ENCODE measurements around the gene SLC12A4. TPM values are rescaled to one million over a fixed set of nuclear protein-coding genes. Genes with fewer than 3 reads are reported as not detected.

The SLC12A4 gene
- total and polyA plus RNA-seq, 2 experiments from 2014 or later = 19.9 to 53.0 TPM

DNA sequence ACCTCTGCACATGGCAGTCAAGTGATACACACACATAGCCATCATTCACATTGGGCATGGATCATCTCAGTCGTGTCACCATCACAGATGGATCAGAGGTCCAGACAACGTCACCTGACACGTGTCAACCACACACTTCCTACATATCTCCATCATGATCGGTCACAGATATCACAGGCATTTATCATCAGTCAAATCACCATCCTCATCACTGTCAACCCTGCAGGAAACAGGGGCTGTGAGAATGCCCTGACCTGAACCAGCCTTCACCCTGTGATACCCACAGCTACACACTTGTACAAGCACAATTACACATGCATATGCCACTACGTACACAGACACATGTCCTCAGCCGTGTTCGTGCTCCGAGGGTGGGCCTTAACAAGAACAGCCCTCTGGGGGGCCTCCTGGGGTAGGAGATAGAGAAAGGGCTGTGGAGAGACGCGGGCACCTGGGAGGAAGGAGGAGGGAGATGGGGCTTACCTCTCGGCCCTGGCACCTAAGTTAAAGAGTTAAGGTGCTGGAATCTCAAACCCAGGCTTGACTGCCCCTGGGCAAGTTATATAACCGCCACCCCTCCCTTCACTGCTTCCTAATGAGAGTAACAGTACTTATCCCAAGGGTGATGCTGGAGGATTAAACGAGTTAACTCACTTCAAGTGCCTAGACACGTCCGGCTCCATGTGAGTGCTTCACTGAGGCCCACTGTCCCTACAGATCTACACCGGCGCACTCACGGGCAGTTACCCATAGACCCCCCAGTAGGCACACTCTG is 1.1 kb downstream of the SLC12A4 start:
- H3K27me3 Mint-ChIP-seq (ENCODE audit: insufficient read depth, low read depth, poor library complexity) = peaks cover 19% of the 10 kb centered on the region
- peak overlapping the region; percentile 99 for H3K4me2 ChIP-seq
- no peak for DNase-seq (ENCODE audit: low spot score)
- peaks cover 38% of the 10 kb centered on the region for H3K4me1 ChIP-seq (ENCODE audit: insufficient read depth)
- H3K27me3 ChIP-seq (ENCODE audit: insufficient read depth) = no peaks in the 10 kb centered on the region
- H3K4me3 ChIP-seq = peak overlapping the region; percentile 91
- peaks cover 22% of the 10 kb centered on the region for H4K20me1 ChIP-seq (replicated peaks; ENCODE audit: insufficient read depth)
- peaks cover 44% of the 10 kb centered on the region for H3K4me1 Mint-ChIP-seq
- peaks cover 42% of the 10 kb centered on the region for H3K79me2 ChIP-seq (replicated peaks; ENCODE audit: insufficient read depth)
- H3K27ac Mint-ChIP-seq = peak overlapping the region; percentile 57; the same call in 1 of the 2 replicates
- no peak overlapping the region for H3K27ac ChIP-seq (ENCODE audit: low read depth)
- no peaks in the 10 kb centered on the region; the same call in 2 of the 3 replicates for H3K9me3 Mint-ChIP-seq
- peak overlapping the region; percentile 89 for H3K4me3 Mint-ChIP-seq
- no peak for TF ChIP-seq ZNF462 (CRISPR knock-in tag; IDR thresholded peaks at IDR 0.05)
- no peak for TF ChIP-seq STAT1 (IDR thresholded peaks at IDR 0.05; ENCODE audit: unreplicated experiment)
- TF ChIP-seq, protein P1, sequence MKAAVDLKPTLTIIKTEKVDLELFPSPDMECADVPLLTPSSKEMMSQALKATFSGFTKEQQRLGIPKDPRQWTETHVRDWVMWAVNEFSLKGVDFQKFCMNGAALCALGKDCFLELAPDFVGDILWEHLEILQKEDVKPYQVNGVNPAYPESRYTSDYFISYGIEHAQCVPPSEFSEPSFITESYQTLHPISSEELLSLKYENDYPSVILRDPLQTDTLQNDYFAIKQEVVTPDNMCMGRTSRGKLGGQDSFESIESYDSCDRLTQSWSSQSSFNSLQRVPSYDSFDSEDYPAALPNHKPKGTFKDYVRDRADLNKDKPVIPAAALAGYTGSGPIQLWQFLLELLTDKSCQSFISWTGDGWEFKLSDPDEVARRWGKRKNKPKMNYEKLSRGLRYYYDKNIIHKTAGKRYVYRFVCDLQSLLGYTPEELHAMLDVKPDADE (IDR thresholded peaks at IDR 0.05) = no peak
- no peak for TF ChIP-seq ZNF114 (CRISPR knock-in tag; IDR thresholded peaks at IDR 0.05)
- no peak for TF ChIP-seq CREB1 (CRISPR knock-in tag; IDR thresholded peaks at IDR 0.05; ENCODE audit: low read depth)
- no peak for TF ChIP-seq ZNF331 (CRISPR knock-in tag; IDR thresholded peaks at IDR 0.05; ENCODE audit: low read depth)
- TF ChIP-seq EZH2phosphoT487 (IDR thresholded peaks at IDR 0.05; ENCODE audit: unreplicated experiment) = no peak
- no peak for TF ChIP-seq POLR2AphosphoS5 (IDR thresholded peaks at IDR 0.05; ENCODE audit: low read depth)
- no peak for TF ChIP-seq CTCF (conservative IDR thresholded peaks at IDR 0.05; ENCODE audit: low read depth in 2 of 2)
- no peaks in the 10 kb centered on the region for H3K9me2 ChIP-seq (ENCODE audit: insufficient read depth)
- H3K36me3 ChIP-seq (ENCODE audit: insufficient read depth) = no peaks in the 10 kb centered on the region; the same call in 1 of the 2 replicates
- ATAC-seq = peak; percentile 2
- peaks cover 8% of the 10 kb centered on the region for H3K36me3 Mint-ChIP-seq (ENCODE audit: low read depth)
- H2AFZ ChIP-seq = no peak overlapping the region; the same call in 1 of the 2 replicates
- 0 out of 2 replicates have a peak, but pooled peaks cover 22% of the 10 kb centered on the region for H3F3A ChIP-seq (replicated peaks; ENCODE audit: low read depth)
